Fibroblast of lung (primary cell): ENCODE measurements around the gene FIGNL1. TPM values are rescaled to one million over a fixed set of nuclear protein-coding genes. Genes with fewer than 3 reads are reported as not detected.

ENCODE experiments used
- DNase-seq, 2 donors: peaks; one replicate each; pipeline versions ENCODE4 v3.0.0 to v3.0.0-alpha.2; 2010; ENCODE audit warnings: low read depth in 2 of 2
- H2AFZ ChIP-seq: 2 replicates; pipeline ENCODE4 v1.5.1; 2012; ENCODE audit warnings: low read length, control low read depth, inconsistent platforms
- H3K27ac ChIP-seq: 2 replicates; pipeline ENCODE4 v1.5.1; 2011; ENCODE audit warnings: low read length, control low read depth; ENCODE audit not compliant: insufficient read depth
- H3K27me3 ChIP-seq: 2 replicates; pipeline ENCODE4 v1.5.1; 2011; ENCODE audit warnings: mild to moderate bottlenecking, low read length; ENCODE audit not compliant: control insufficient read depth, insufficient read depth
- H3K36me3 ChIP-seq: 2 replicates; pipeline ENCODE4 v1.5.1; 2011; ENCODE audit warnings: low read length; ENCODE audit not compliant: control insufficient read depth, insufficient read depth
- H3K4me1 ChIP-seq: 2 replicates; pipeline ENCODE4 v1.5.1; 2011; ENCODE audit warnings: low read length; ENCODE audit not compliant: control insufficient read depth, insufficient read depth; ENCODE audit errors: extremely low read depth
- H3K4me2 ChIP-seq: 2 replicates; pipeline ENCODE4 v1.5.1; 2011; ENCODE audit warnings: low read length, control low read depth; ENCODE audit not compliant: insufficient read depth; ENCODE audit errors: extremely low read depth
- H3K4me3 ChIP-seq, 4 experiments: fragments of 200-600 bp in 1 of 4; sonication (generic) in 1 of 4; replicated peaks in 1 of 4; 2 replicates each; pipeline ENCODE4 v1.5.1; 2011 to 2016; ENCODE audit warnings: low read length in 4 of 4, low read depth in 3 of 4, mild to moderate bottlenecking in 3 of 4, control low read depth in 2 of 4, inconsistent platforms in 1 of 4, mixed read lengths in 1 of 4; ENCODE audit not compliant: insufficient read depth in 1 of 4; ENCODE audit errors: control extremely low read depth in 1 of 4
- H3K79me2 ChIP-seq: 2 replicates; pipeline ENCODE4 v1.5.1; 2012; ENCODE audit warnings: mild to moderate bottlenecking, low read length, inconsistent platforms; ENCODE audit not compliant: control insufficient read depth, insufficient read depth
- H3K9ac ChIP-seq: 2 replicates; pipeline ENCODE4 v1.5.1; 2011; ENCODE audit warnings: mild to moderate bottlenecking, low read length, control low read depth; ENCODE audit not compliant: insufficient read depth
- H3K9me3 ChIP-seq: 2 replicates; pipeline ENCODE4 v1.5.1; 2012; ENCODE audit warnings: low read depth, low read length; ENCODE audit not compliant: control insufficient read depth, insufficient read depth
- H4K20me1 ChIP-seq: 2 replicates; pipeline ENCODE4 v1.5.1; 2011; ENCODE audit warnings: low read length; ENCODE audit not compliant: control insufficient read depth, insufficient read depth; ENCODE audit errors: extremely low read depth
- CTCF ChIP-seq, 2 donors: IDR thresholded peaks in 1 of 2; conservative IDR thresholded peaks in 1 of 2; 1 replicate in 1 of 2; 2 replicates in 1 of 2; pipeline ENCODE4 v1.5.1; 2011 to 2012; ENCODE audit warnings: low read length in 2 of 2, control low read depth in 1 of 2, inconsistent platforms in 1 of 2, low read depth in 1 of 2, mild to moderate bottlenecking in 1 of 2
- EZH2 ChIP-seq: IDR thresholded peaks from 2 replicates; pipeline ENCODE4 v1.5.1; 2012; ENCODE audit warnings: low read length, control low read depth, mild to moderate bottlenecking; ENCODE audit errors: missing control alignments
- polyA plus RNA-seq, 2 donors: library from polyadenylated mRNA; depleted of rRNA in 1 of 2; stranded (reverse) in 1 of 2; unstranded in 1 of 2; fragments of >200 nt; gene quantifications; 2 replicates each; pipeline ENCODE4 v1.2.1, GENCODE V29; 2011 to 2012; ENCODE audit warnings: missing spikeins in 1 of 2
- total RNA-seq: library from RNA; depleted of rRNA; stranded (reverse); fragments of >200 nt; gene quantifications from 2 replicates; pipeline ENCODE4 v1.2.1, GENCODE V29; 2014

FIGNL1 gene
- total and polyA plus RNA-seq, 2 donors (not counting 1 experiment from before 2014, with no cell fraction given): 6.4 to 8.2 TPM

- Histone ChIP-seq H3K9me3 (no peaks in the 10 kb centered on the region), H4K20me1 (no peaks in the 10 kb centered on the region), H2AFZ (no peak overlapping the region), H3K4me3 (no peak overlapping the region), H3K4me2 (no peak overlapping the region), H3K36me3 (no peaks in the 10 kb centered on the region), H3K27me3 (peaks cover 8% of the 10 kb centered on the region), H3K79me2 (no peaks in the 10 kb centered on the region), H3K27ac (no peak overlapping the region), H3K9ac (no peak overlapping the region), H3K4me1 (no peaks in the 10 kb centered on the region)
- no peak for DNase-seq
- TF ChIP-seq EZH2 (no peak), CTCF (conservative IDR thresholded peaks at IDR 0.05 in 1 of 2, IDR thresholded peaks at IDR 0.05 in 1 of 2; ENCODE audit: low read depth in 1 of 2, low read length in 2 of 2) (no peak)
Measured at GRCh38 chr7:50405221-50405620, 44.9 kb downstream of the FIGNL1 start.

GRCh38 chr7:50404392-50404791 lies 45.8 kb downstream of the FIGNL1 start:
- H3K4me3 ChIP-seq: no peak overlapping the region
- H3K36me3 ChIP-seq: no peaks in the 10 kb centered on the region
- H3K27ac ChIP-seq: no peak overlapping the region
- H3K27me3 ChIP-seq: peaks cover 11% of the 10 kb centered on the region
- no peaks in the 10 kb centered on the region for H4K20me1 ChIP-seq
- DNase-seq: no peak
- no peaks in the 10 kb centered on the region for H3K79me2 ChIP-seq
- TF ChIP-seq CTCF (conservative IDR thresholded peaks at IDR 0.05 in 1 of 2, IDR thresholded peaks at IDR 0.05 in 1 of 2; ENCODE audit: low read depth in 1 of 2, low read length in 2 of 2) (no peak), EZH2 (no peak)
- H3K9ac ChIP-seq: no peak overlapping the region
- no peak overlapping the region for H2AFZ ChIP-seq
- no peaks in the 10 kb centered on the region for H3K9me3 ChIP-seq
- no peaks in the 10 kb centered on the region for H3K4me1 ChIP-seq
- H3K4me2 ChIP-seq: no peak overlapping the region

GRCh38 chr7:50400114-50400513 lies 50.0 kb downstream of the FIGNL1 start:
- Histone ChIP-seq H2AFZ (no peak overlapping the region), H3K9me3 (no peaks in the 10 kb centered on the region), H3K36me3 (no peaks in the 10 kb centered on the region), H3K9ac (no peak overlapping the region), H3K4me1 (no peaks in the 10 kb centered on the region), H3K79me2 (no peaks in the 10 kb centered on the region), H3K4me3 (no peak overlapping the region), H3K27ac (no peak overlapping the region), H3K27me3 (peaks cover 11% of the 10 kb centered on the region), H4K20me1 (no peaks in the 10 kb centered on the region), H3K4me2 (no peak overlapping the region)
- TF ChIP-seq CTCF (conservative IDR thresholded peaks at IDR 0.05 in 1 of 2, IDR thresholded peaks at IDR 0.05 in 1 of 2; ENCODE audit: low read depth in 1 of 2, low read length in 2 of 2): no peak
- no peak for TF ChIP-seq EZH2
- DNase-seq: no peak
